Activated CD4-positive, alpha-beta T cell treated with anti-CD3 and anti-CD28 coated beads, Interleukin-2, amount 50 U/mL, for 1 hour (primary cell): ENCODE data around the gene PLCD1.
"Not testable (repeated sequence)": the region's sequence is repeated elsewhere in the genome, so short reads cannot be mapped to it uniquely, and the experiment has no call there.

Source experiments
- DNase-seq: peaks from one replicate; pipeline ENCODE4 v3.0.0-alpha.2; 2020

Gene PLCD1

DNA sequence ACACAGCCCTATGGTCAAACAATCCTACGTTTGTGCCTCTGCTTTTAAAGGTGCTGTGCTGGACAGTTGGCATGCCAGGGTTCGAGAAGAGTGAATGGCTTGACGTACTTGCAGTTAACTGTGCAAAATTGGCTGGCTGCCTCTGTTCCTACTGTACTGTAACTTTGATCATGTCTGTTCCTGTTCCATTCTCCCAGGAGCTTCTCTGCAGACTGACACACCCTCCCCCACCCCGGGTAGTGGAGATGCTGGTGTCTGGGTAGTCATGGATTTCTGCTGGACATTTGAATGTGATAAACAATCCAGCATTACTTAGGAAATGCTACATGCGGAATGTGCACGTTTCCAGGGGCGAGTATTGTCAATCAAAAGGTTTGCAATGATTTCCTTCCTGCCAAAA is 45.4 kb downstream of the PLCD1 start:
- DNase-seq: no peak

GRCh38 chr3:37982331-37982730 is 47.1 kb downstream of the PLCD1 start:
- no peak for DNase-seq

- no peak for DNase-seq
Observed at GRCh38 chr3:37981348-37981664, 48.1 kb downstream of the PLCD1 start.

GRCh38 chr3:37980462-37981347 is 48.7 kb downstream of the PLCD1 start:
- DNase-seq: no peak

GRCh38 chr3:37979541-37980461 is 49.6 kb downstream of the PLCD1 start:
- DNase-seq: no peak

- peak; percentile 65 for DNase-seq
Observed at GRCh38 chr3:37974121-37975083, 55.0 kb downstream of the PLCD1 start.

- no peak for DNase-seq
Observed at GRCh38 chr3:37973246-37974054, 56.0 kb downstream of the PLCD1 start.

DNA sequence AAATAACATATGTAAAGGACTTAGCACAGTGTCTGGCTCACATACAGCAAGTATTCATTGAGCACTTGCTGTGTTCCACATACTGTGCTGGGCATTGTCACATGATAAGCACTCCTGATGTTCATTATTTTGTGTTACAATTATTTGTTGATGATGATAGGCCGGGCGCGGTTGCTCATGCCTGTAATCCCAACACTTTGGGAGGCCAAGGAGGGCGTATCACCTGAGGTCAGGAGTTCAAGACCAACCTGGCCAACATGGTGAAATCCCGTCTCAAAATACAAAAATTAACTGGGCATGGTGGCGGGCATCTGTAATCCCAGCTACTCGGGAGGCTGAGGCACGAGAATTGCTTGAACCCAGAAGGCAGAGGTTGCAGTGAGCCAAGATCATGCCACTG is 57.4 kb downstream of the PLCD1 start:
- not testable (repeated sequence) for DNase-seq

GRCh38 chr3:37971467-37971866 is 58.0 kb downstream of the PLCD1 start:
- no peak for DNase-seq

- DNase-seq: no peak
Observed at GRCh38 chr3:37970802-37971201, 58.6 kb downstream of the PLCD1 start.

DNA sequence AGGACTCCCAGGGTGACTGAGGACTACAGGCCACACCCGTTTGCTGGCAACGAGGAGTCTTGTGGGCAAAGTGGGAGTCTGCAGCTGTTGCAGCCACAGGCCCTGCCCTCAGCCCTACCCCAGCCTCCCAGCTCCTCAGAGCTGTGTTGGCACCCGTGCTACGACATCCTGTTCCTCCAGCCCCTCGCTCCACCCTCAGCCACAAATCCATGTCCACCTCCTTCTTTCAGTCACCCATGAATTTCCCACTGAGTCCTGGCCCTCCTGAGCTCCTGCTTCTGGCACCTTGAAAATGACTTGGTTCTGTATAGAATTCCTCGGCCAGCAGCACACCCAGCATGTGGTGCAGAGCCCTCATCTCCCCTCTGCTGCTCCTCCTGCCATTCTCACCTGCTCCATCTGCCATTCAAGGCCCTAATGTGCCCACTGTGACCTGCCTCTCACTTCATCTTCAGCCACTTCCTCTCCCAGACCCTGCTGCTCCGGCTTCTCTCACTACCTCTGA is 59.8 kb downstream of the PLCD1 start:
- DNase-seq: no peak

- no peak for DNase-seq
Observed at GRCh38 chr3:37968813-37969595, 60.4 kb downstream of the PLCD1 start.

GRCh38 chr3:37968199-37968598 is 61.2 kb downstream of the PLCD1 start:
- DNase-seq: no peak

GRCh38 chr3:37967260-37967881 is 62.1 kb downstream of the PLCD1 start:
- peak; percentile 61 for DNase-seq

- no peak for DNase-seq
Observed at GRCh38 chr3:37964716-37965115, 64.7 kb downstream of the PLCD1 start.

GRCh38 chr3:37964146-37964545 is 65.3 kb downstream of the PLCD1 start:
- no peak for DNase-seq

DNA sequence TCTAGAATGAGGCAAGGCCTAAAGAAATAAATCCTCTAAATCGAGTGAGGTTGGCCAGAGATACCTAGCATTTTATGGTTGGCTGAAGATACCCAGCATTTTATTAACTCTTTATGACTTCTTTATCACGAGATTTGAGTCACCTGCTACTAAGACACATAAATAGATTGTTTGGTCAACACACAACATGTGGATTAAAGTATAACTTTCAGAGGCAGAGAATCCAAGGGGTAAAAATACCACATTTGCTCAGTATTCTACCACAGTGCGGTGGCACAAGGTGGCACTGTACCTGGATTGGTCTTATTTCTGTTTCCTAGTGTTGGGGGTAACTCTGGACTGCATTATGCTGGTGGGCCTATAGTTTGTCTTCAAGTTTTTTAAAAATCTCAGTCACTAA is 65.8 kb downstream of the PLCD1 start:
- DNase-seq: no peak

GRCh38 chr3:37963016-37963415 is 66.4 kb downstream of the PLCD1 start:
- DNase-seq: no peak

DNA sequence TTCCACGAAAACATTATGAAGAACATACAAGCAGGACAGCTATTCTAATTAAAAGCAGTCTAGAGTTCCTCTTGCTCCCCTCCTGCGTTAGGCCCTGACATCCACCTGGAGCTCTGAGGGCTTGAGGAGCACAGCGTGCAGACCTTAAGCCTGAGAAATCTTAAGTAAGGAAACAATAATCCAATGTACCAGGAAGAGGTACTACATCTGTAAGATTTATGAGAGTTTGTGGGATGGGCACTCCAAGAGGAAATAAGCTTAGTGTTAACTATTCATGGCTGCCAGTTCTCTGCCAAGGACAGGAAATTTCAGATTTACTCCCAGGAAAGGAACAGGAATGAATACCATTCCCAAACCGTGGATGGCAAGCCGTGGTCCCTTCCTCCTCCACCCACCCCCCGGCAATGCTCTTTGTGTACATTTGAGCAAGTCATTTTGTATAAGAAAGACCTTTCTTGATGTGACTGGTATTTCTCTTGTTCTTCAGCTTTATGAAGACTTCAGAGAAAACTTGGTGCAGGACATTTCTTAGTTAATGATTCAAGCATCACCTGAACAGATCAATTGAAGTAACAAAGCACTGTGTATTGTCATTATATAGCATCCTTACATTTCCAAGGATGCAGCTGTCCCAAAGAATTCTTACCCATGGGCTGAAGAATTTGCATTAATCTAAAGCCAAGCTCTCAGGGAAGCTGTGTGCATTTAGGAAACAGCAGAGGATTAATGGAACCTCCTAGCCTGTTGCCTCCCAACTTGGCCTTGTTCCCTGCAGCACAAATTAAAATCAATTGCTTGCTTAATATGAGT is 67.6 kb downstream of the PLCD1 start:
- no peak for DNase-seq
